Midbrain (tissue), 1 donor: ENCODE results near the gene PRKCE.
A peak's percentile ranks its signal among the peaks of the same experiment; 100 is the strongest.

ENCODE experiments used
- DNase-seq: peaks from one replicate; lab custom pipeline; 2025; lab: John Stamatoyannopoulos, UW

PRKCE gene

GRCh38 chr2:45860136-45861121 is 209.0 kb downstream of the PRKCE start:
- peak; percentile 65 for DNase-seq

DNA sequence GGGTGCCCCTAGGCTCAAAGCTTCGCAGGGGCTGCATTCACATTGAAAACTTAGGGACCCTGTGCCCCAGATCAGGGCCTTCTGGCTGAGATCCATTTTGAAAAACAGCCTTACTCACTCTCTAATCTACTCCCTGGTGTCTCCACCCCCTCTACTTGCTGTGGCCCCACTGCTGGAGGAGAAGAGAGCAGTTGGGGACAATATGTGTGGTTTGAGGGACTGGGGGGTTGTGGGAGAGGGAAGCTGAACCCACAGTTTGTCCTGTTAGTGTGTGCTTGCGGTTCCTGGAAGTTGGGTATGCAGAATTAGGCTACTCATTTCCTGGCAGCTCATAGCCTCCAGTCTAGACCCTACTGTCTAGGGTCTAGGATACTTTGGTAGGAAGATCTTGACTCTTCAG is 211.4 kb downstream of the PRKCE start:
- DNase-seq = no peak

DNA sequence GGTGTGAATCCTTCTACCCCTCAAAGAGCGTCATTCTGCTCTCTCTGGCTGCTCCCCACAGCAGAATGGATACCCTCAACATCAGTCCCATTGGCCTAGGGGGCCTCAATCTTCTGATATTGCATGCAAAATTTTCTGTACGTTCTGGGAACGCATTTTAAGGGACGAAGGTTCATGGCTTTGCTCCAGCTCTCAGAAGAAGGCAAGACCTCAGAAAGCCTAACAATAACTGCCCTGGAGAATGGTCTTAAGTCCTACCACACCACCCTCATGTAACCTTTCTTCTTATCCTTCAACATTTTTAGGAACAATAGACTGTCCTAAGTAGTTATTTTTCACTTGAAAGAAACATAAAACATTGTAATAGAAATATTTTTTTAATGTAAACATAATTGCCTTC is 212.6 kb downstream of the PRKCE start:
- no peak for DNase-seq

GRCh38 chr2:45867349-45867748 is 215.9 kb downstream of the PRKCE start:
- DNase-seq = no peak

- no peak for DNase-seq
These were observed 216.3 kb downstream of the PRKCE start for GRCh38 chr2:45867800-45868199.

GRCh38 chr2:45869165-45869501 is 217.7 kb downstream of the PRKCE start:
- no peak for DNase-seq

- no peak for DNase-seq
These were observed 219.6 kb downstream of the PRKCE start for GRCh38 chr2:45871025-45871424.

GRCh38 chr2:45871541-45871940 is 220.1 kb downstream of the PRKCE start:
- no peak for DNase-seq

- DNase-seq = no peak
These were observed 220.7 kb downstream of the PRKCE start for GRCh38 chr2:45872211-45872610.

DNA sequence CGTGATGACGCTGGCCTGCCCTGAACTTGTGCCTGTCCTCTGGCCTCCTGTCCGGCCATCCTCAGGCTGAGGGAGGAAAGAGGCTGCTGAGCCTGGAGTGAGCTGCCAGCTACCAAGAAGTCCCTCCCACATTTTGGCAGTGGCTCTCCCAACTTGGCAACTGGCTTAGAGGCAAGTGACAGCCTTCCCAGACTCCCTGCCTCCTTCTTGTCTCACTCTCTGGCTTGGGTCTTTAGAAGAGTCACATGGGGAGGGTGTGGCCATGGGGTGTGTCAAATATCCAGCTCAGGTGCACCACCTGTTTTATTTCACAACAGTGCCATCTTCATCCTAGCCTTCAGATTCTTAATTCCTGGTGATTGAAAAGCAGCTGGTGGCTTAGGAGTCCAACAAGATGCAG is 222.9 kb downstream of the PRKCE start:
- DNase-seq = peak; percentile 35

DNA sequence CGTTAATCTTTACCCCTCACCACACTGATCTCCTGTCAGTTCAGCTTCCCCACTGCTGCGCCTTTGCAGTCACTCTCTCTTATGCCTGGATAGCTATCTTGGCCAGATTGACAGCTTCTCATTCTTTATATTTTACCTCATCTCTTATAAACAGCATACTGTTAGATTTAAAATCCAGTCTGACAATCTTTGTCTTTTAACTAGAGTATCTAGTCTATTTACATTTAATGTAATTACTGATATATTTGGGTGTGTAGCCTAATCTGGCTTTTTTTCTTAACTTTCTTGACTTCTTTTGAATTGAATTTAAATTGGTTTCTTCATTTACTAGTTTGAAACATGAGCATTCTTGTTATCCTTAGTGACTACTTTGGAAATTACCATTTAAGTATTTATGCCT is 225.1 kb downstream of the PRKCE start:
- DNase-seq = no peak

DNA sequence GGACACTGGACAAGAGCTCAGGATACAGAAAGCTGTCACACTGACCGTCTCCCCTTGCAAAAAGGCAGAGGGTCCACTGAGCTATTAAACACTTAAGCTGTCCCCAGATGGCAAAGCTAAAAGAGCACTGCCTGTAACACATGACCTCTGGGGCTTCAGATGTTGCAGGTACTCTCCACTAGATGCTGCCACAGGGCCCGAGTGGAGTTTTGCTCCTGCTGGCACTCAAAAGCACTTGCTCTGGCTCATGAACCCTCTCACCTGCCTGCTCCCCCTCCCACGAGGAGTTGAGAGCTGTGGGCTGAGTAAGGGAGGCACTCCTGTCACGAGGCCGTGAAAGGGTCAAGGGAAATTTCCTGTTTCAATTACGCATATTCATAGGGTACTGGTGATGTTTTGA is 227.9 kb downstream of the PRKCE start:
- DNase-seq = no peak

DNA sequence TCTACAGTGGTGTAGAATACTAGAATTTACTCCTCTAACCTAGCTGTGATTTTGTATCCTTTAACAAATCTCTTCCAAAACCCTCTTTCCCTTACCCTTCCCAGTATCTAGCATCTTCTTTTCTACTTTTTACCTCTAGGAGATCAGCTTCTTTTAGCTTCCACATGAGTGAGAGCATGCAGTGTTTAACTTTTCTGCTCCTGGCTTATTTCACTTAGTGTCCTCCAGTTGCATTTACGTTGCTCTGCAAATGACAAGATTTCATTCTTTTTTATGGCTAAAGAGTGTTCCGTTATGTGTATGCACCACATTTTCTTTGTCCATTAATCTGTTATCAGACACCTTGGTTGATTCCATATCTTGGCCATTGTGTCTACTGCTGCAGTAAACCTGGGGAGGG is 228.5 kb downstream of the PRKCE start:
- DNase-seq = no peak

DNA sequence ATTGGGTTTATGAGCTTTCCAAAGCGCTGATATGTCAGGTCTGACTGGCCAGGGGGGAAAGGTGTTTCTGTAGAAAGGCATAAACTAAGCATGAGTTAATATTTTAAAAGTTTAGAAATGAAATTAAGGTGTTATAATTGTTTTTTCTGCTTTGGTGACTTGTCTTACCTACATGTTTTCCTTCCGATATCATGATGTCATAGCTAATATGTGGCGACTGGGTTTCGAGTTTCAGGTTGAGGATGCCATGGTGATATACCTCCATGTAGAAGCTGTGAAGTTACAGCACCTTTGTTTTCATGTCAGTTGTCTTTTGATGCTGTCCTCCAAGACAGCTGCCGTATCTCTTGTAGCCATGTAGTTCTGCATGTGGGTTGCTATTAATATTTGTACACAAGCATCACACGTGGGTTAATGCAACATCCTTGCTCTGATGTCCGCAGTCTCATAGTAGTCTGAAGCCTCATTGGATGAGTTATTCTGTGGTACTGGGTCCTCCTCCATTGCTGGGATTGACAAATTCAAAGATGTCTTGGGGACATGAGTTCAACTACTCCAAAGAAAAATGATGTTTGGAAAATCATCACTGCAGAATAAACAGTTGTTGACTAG is 230.6 kb downstream of the PRKCE start:
- DNase-seq = no peak

DNA sequence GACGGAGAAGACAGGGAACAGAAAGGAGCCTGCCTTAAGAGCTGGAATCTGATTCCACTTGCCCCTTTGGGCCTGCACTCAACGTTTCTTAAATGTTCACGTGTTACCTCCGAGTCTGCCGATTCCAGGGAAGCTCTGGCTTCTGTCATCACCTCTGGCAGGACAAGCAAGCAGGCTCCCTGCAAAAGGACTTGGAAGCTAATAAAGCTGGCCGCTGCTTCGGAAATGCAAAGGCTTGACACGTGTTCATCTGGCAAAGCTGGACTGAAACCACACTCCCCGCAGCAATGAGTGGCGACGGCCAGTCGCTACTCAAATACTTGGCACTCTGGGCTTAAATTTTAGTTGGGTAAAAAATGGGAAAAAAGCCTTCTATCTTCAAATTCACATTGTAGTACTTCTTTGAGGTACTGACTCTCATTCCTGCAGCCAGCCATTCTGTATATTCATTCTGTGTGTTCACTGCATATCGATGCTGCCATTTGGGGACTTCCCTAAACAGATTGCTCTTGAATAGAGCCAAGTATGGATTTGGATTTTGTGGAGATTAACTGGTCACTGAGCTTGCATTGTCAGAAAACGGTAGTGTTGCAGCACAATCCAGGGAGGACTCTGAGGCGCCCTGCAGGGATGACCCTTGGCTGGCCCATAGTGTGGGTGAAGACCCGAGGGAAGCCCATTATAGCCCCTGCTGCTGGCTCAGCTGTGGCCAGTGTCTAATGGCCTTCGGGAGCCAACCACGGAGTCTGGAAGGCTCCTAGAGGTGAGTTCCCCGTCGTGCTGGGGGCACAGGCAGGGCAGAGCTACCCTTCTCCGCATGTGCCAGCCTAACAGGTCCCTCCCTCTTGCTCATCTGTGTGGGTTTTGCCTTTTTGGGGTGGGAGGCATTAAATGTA is 231.5 kb downstream of the PRKCE start:
- peak; percentile 38 for DNase-seq

DNA sequence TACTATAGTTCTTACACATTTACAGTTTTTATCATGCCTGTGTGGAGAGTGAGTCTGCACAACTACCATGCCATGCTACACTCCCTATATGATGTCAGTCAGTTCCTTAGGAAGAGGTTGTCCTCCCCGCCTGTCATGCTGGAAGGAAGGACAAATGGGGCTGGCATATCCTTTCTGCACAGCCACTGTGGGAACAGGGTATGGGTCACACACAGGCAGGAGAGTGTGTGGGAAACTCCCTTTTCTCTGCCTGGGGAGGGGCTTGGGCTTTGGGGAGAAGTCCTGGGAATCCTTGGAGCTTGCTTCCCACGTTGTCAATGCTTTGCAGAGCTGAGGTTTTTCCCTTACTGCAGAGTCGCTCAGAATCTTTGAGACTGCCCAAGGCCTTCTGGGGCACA is 232.1 kb downstream of the PRKCE start:
- no peak for DNase-seq

DNA sequence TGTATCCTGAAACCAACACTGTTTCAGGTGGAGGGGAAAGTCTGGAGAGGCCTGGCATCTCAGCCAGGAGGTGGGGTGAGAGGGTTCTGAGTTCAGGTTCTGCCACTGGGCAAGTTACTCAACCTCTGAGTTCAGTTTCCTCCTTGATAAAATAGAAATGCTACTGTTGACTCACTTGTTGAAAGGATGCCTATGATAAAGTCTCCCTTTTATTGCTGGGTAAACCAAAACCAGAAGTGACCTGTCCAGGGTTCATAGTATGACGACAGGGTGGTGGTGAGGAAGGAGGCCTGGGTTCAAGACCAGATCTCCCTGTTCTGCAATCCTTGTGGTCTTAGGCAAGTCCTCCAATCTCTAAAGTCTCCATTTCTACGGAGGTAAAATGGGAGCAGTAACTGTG is 232.7 kb downstream of the PRKCE start:
- DNase-seq = no peak

DNA sequence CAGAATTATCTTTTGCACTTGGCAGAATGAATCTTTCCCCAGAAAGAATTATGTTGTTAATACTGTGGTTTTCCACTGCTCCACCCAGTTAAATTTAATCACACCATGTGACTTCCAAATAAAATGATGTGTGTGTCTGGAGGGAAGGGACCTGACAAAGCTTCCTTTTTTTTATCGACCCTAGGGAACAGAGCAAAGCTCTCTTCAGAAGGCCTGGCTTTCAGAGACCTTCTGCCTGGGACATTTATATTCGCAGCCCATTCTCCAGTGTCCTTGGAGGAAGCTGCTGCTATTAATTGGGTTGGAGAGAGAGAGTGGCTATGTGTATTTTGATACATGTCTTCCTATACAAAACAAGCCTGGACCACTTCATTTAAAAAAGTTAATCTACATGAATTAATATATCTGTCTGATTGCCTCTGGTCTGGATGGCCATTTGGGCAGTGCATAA is 233.7 kb downstream of the PRKCE start:
- DNase-seq = peak; percentile 39

GRCh38 chr2:45886171-45886663 is 234.7 kb downstream of the PRKCE start:
- DNase-seq = no peak

- peak; percentile 6 for DNase-seq
These were observed 236.7 kb downstream of the PRKCE start for GRCh38 chr2:45888167-45888566.

DNA sequence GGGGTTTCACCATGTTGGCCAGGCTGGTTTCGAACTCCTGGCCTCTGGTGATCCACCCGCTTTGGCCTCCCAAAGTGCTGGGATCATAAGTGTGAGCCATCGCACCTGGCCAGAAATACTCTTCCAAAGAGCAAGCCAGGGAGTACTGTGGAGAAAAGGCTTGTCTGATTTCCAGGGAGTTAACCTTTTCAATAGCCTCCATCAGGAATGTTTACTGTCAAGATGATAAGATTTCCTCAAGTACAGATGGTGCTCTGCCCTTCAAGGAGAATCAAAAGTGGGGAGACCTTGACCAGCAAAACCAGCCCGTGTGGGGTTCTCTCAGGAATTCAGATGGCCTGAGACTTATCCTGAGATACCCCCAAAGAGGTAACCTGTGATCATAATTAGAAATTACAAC is 237.2 kb downstream of the PRKCE start:
- DNase-seq = no peak

- DNase-seq = no peak
These were observed 237.6 kb downstream of the PRKCE start for GRCh38 chr2:45889053-45889452.
